IPS-15b (cell line): ENCODE data around the gene C1QA.

Experiments used
- H3K27me3 ChIP-seq: one replicate; pipeline ENCODE4 v1.6.1; 2013; ENCODE audit warnings: low read length; ENCODE audit not compliant: control insufficient read depth, insufficient read depth
- H3K36me3 ChIP-seq: one replicate; pipeline ENCODE4 v1.6.1; 2013; ENCODE audit warnings: low read length; ENCODE audit not compliant: control insufficient read depth, insufficient read depth
- H3K4me1 ChIP-seq: one replicate; pipeline ENCODE4 v1.6.1; 2013; ENCODE audit warnings: mild to moderate bottlenecking, low read length; ENCODE audit not compliant: control insufficient read depth, insufficient read depth
- H3K4me3 ChIP-seq: one replicate; pipeline ENCODE4 v1.5.1; 2013; ENCODE audit warnings: low read depth, low read length
- H3K9ac ChIP-seq: one replicate; pipeline ENCODE4 v1.6.1; 2013; ENCODE audit warnings: low read depth, mild to moderate bottlenecking, low read length
- H3K9me3 ChIP-seq: one replicate; pipeline ENCODE4 v1.6.1; 2013; ENCODE audit warnings: mild to moderate bottlenecking, low read length; ENCODE audit not compliant: control insufficient read depth, insufficient read depth

The C1QA gene

GRCh38 chr1:22613951-22614350, 22.5 kb upstream of the C1QA start:
- Histone ChIP-seq H3K4me3 (no peak overlapping the region), H3K36me3 (no peaks in the 10 kb centered on the region), H3K9me3 (no peaks in the 10 kb centered on the region), H3K27me3 (no peaks in the 10 kb centered on the region), H3K9ac (no peak overlapping the region), H3K4me1 (peaks cover 2% of the 10 kb centered on the region)

GRCh38 chr1:22615886-22616285, 20.5 kb upstream of the C1QA start:
- no peak overlapping the region for H3K9ac ChIP-seq
- H3K4me3 ChIP-seq: no peak overlapping the region
- no peaks in the 10 kb centered on the region for H3K36me3 ChIP-seq
- H3K27me3 ChIP-seq: no peaks in the 10 kb centered on the region
- H3K4me1 ChIP-seq: peaks cover 2% of the 10 kb centered on the region
- no peaks in the 10 kb centered on the region for H3K9me3 ChIP-seq

- Histone ChIP-seq H3K9ac (no peak overlapping the region), H3K4me1 (peaks cover 1% of the 10 kb centered on the region), H3K27me3 (no peaks in the 10 kb centered on the region), H3K36me3 (no peaks in the 10 kb centered on the region), H3K4me3 (no peak overlapping the region), H3K9me3 (no peaks in the 10 kb centered on the region)
Observed at GRCh38 chr1:22616571-22616970, 19.9 kb upstream of the C1QA start.

- Histone ChIP-seq H3K4me3 (no peak overlapping the region), H3K9me3 (no peaks in the 10 kb centered on the region), H3K9ac (no peak overlapping the region), H3K36me3 (no peaks in the 10 kb centered on the region), H3K4me1 (no peaks in the 10 kb centered on the region), H3K27me3 (no peaks in the 10 kb centered on the region)
Observed at GRCh38 chr1:22618056-22618455, 18.4 kb upstream of the C1QA start.

GRCh38 chr1:22619252-22619651, 17.2 kb upstream of the C1QA start:
- Histone ChIP-seq H3K9me3 (no peaks in the 10 kb centered on the region), H3K27me3 (no peaks in the 10 kb centered on the region), H3K4me1 (no peaks in the 10 kb centered on the region), H3K36me3 (no peaks in the 10 kb centered on the region), H3K9ac (no peak overlapping the region), H3K4me3 (no peak overlapping the region)

GRCh38 chr1:22619798-22620197, 16.6 kb upstream of the C1QA start:
- no peak overlapping the region for H3K4me3 ChIP-seq
- no peaks in the 10 kb centered on the region for H3K27me3 ChIP-seq
- H3K4me1 ChIP-seq: no peaks in the 10 kb centered on the region
- H3K9ac ChIP-seq: no peak overlapping the region
- no peaks in the 10 kb centered on the region for H3K9me3 ChIP-seq
- H3K36me3 ChIP-seq: no peaks in the 10 kb centered on the region

GRCh38 chr1:22621761-22622160, 14.7 kb upstream of the C1QA start:
- peaks cover 6% of the 10 kb centered on the region for H3K4me1 ChIP-seq
- H3K36me3 ChIP-seq: no peaks in the 10 kb centered on the region
- H3K27me3 ChIP-seq: no peaks in the 10 kb centered on the region
- no peak overlapping the region for H3K4me3 ChIP-seq
- no peaks in the 10 kb centered on the region for H3K9me3 ChIP-seq
- no peak overlapping the region for H3K9ac ChIP-seq

GRCh38 chr1:22625262-22625925, 11.0 kb upstream of the C1QA start:
- Histone ChIP-seq H3K4me3 (no peak overlapping the region), H3K9ac (no peak overlapping the region), H3K27me3 (no peaks in the 10 kb centered on the region), H3K9me3 (no peaks in the 10 kb centered on the region), H3K36me3 (no peaks in the 10 kb centered on the region), H3K4me1 (peaks cover 14% of the 10 kb centered on the region)

GRCh38 chr1:22626237-22627157, 9.9 kb upstream of the C1QA start:
- no peak overlapping the region for H3K4me3 ChIP-seq
- H3K9ac ChIP-seq: no peak overlapping the region
- H3K27me3 ChIP-seq: no peaks in the 10 kb centered on the region
- H3K4me1 ChIP-seq: peaks cover 15% of the 10 kb centered on the region
- no peaks in the 10 kb centered on the region for H3K36me3 ChIP-seq
- H3K9me3 ChIP-seq: no peaks in the 10 kb centered on the region

GRCh38 chr1:22627331-22627730, 9.1 kb upstream of the C1QA start:
- Histone ChIP-seq H3K9ac (no peak overlapping the region), H3K27me3 (no peaks in the 10 kb centered on the region), H3K4me1 (peaks cover 15% of the 10 kb centered on the region), H3K4me3 (no peak overlapping the region), H3K9me3 (no peaks in the 10 kb centered on the region), H3K36me3 (no peaks in the 10 kb centered on the region)

- no peaks in the 10 kb centered on the region for H3K27me3 ChIP-seq
- H3K9ac ChIP-seq: no peak overlapping the region
- H3K9me3 ChIP-seq: no peaks in the 10 kb centered on the region
- H3K4me3 ChIP-seq: no peak overlapping the region
- peaks cover 15% of the 10 kb centered on the region for H3K4me1 ChIP-seq
- no peaks in the 10 kb centered on the region for H3K36me3 ChIP-seq
Observed at GRCh38 chr1:22628698-22629444, 7.6 kb upstream of the C1QA start.
